Measurements from ENCODE around the gene MARCHF10. TPM values are rescaled to one million over a fixed set of nuclear protein-coding genes. Genes with fewer than 3 reads are reported as not detected.

MARCHF10 gene
- total RNA-seq, 1 experiment from 2014 or later, result not detected

DNA sequence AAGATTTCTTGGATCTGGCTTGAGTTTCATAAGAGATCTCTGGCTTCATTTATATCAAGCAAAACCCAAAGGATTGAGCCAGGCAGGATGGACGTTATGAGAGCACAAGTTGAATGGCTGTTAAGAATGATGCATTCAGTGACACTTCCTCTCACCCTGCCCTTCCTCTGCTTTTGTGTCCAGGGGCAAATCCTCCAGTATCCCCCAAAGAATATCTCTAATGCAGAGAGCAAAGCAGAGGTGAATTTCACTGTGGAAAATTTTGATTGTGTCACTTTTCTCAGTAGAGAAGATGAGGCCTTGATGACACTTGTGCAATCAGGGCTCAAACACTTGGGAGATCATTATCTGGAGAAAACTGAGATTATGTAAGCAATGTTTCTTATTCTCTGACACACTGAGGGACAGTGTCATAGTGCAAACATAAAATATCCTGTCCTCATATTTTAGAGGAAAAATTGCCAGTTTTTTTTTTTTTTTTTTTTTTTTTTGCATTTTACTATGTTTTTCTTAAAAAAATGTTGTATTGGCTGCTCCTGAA lies 25.3 kb downstream of the MARCHF10 start:
- H3K27ac ChIP-seq (ENCODE audit: low read depth, low read length), result no peak overlapping the region
- H4K20me1 ChIP-seq (ENCODE audit: insufficient read depth), result no peaks in the 10 kb centered on the region
- intact Hi-C loops (cut with micrococcal nuclease), result no loop called here
- H2AFZ ChIP-seq (ENCODE audit: low read depth, low read length, poor library complexity, severe bottlenecking), result no peak overlapping the region
- POLR2A ChIA-PET, result no interaction called here
- H3K4me3 ChIP-seq (replicated peaks in 1 of 2; ENCODE audit: low read depth in 1 of 2, low read length in 2 of 2), result no peak overlapping the region
- H3K4me2 ChIP-seq (ENCODE audit: low read length), result no peak overlapping the region
- H3K4me1 ChIP-seq (ENCODE audit: control insufficient read depth in 1 of 2, insufficient read depth in 2 of 2, low read length in 2 of 2), result peaks cover 11 to 16% of the 10 kb centered on the region in 2 experiments
- H3K9me2 ChIP-seq (ENCODE audit: insufficient read depth), result no peaks in the 10 kb centered on the region
- H3K9me3 ChIP-seq (ENCODE audit: control insufficient read depth in 1 of 2, insufficient read depth in 1 of 2, low read depth in 1 of 2, low read length in 2 of 2), result no peaks in the 10 kb centered on the region
- DNase-seq (ENCODE audit: low read depth, low spot score) (no peak), ATAC-seq (no peak)
- BruUV-seq (replicated peaks), result no TSS peak
- H3K9ac ChIP-seq (ENCODE audit: low read length), result no peak overlapping the region
- TF ChIP-seq EZH2phosphoT487 (IDR thresholded peaks at IDR 0.05; ENCODE audit: borderline replicate concordance), result no peak
- CTCF ChIA-PET, result no interaction called here
- H3K27me3 ChIP-seq (ENCODE audit: insufficient read depth, low read length), result no peaks in the 10 kb centered on the region
- no peaks in the 10 kb centered on the region for H3K79me2 ChIP-seq (ENCODE audit: insufficient read depth, low read length)
- RAD21 ChIA-PET (ENCODE audit: low non-redundant PET in 1 of 2, low total read pairs in 2 of 2, uncharacterized antibody in 2 of 2, unreplicated experiment in 2 of 2), result no interaction called here
- no peaks in the 10 kb centered on the region for H3K36me3 ChIP-seq (ENCODE audit: control insufficient read depth in 1 of 2, insufficient read depth in 2 of 2, low read length in 2 of 2)

DNA sequence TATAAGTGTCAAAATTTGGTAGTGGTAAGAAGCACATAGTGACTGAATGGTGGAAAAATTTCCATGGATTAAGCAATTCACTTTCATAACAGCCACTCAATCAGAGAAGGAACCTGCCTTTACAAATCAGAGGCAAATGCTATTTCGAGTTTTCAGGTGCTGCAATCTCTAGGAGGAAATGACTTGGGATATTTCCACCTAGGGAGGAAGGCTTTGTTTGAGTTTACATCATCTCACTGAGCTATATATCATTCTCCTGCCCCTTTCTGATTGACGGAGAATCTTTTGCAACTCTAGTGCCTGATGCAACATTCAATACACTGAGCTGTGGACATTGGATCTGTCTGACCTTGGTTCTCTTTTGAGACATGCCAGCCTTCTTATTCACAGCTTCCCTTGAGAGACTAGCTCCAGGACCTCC lies 26.3 kb downstream of the MARCHF10 start:
- no peak overlapping the region for H3K4me2 ChIP-seq (ENCODE audit: low read length)
- H3K79me2 ChIP-seq (ENCODE audit: insufficient read depth, low read length), result no peaks in the 10 kb centered on the region
- H3K4me3 ChIP-seq (replicated peaks in 1 of 2; ENCODE audit: low read depth in 1 of 2, low read length in 2 of 2), result no peak overlapping the region
- BruUV-seq (replicated peaks), result no TSS peak
- H2AFZ ChIP-seq (ENCODE audit: low read depth, low read length, poor library complexity, severe bottlenecking), result no peak overlapping the region
- no peak for DNase-seq (ENCODE audit: low read depth, low spot score)
- no peaks in the 10 kb centered on the region for H3K36me3 ChIP-seq (ENCODE audit: control insufficient read depth in 1 of 2, insufficient read depth in 2 of 2, low read length in 2 of 2)
- CTCF ChIA-PET, result no interaction called here
- no peak overlapping the region for H3K27ac ChIP-seq (ENCODE audit: low read depth, low read length)
- RAD21 ChIA-PET (ENCODE audit: low non-redundant PET in 1 of 2, low total read pairs in 2 of 2, uncharacterized antibody in 2 of 2, unreplicated experiment in 2 of 2), result no interaction called here
- no peaks in the 10 kb centered on the region for H3K27me3 ChIP-seq (ENCODE audit: insufficient read depth, low read length)
- H3K9ac ChIP-seq (ENCODE audit: low read length), result no peak overlapping the region
- no peaks in the 10 kb centered on the region for H3K9me3 ChIP-seq (ENCODE audit: control insufficient read depth in 1 of 2, insufficient read depth in 1 of 2, low read depth in 1 of 2, low read length in 2 of 2)
- intact Hi-C loops (cut with micrococcal nuclease), result no loop called here
- H3K4me1 ChIP-seq (ENCODE audit: control insufficient read depth in 1 of 2, insufficient read depth in 2 of 2, low read length in 2 of 2), result peaks cover 11 to 16% of the 10 kb centered on the region in 2 experiments
- no peaks in the 10 kb centered on the region for H4K20me1 ChIP-seq (ENCODE audit: insufficient read depth)
- no peak for ATAC-seq
- H3K9me2 ChIP-seq (ENCODE audit: insufficient read depth), result no peaks in the 10 kb centered on the region
- 0 out of 2 replicates have a peak, but pooled peaks have one; percentile 36 for TF ChIP-seq CEBPB (IDR thresholded peaks at IDR 0.05; ENCODE audit: low read depth)
- TF ChIP-seq CBX3 (IDR thresholded peaks at IDR 0.05; ENCODE audit: low read depth), result no peak
- POLR2A ChIA-PET, result no interaction called here

DNA sequence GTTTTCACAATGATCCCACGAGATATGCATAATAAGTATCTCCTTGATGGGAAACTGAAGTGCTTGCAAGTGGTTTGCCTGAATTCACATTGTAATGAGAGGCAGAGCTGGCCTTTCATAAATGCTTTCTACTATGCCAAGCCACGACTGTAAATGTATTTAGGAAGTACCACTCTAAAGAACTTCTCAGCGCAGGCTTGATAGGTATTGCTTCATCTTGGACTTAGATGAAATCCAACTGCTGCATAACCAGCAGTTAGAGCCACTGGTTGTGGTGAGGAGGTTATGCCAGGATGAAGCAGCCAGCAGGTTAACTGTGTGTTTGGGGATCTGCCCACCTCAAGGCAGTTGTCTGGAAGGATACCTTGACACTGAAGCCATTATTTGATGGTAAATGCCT lies 26.8 kb downstream of the MARCHF10 start:
- no TSS peak for BruUV-seq (replicated peaks)
- RAD21 ChIA-PET (ENCODE audit: low non-redundant PET in 1 of 2, low total read pairs in 2 of 2, uncharacterized antibody in 2 of 2, unreplicated experiment in 2 of 2), result no interaction called here
- H4K20me1 ChIP-seq (ENCODE audit: insufficient read depth), result no peaks in the 10 kb centered on the region
- peaks cover 11 to 16% of the 10 kb centered on the region in 2 experiments for H3K4me1 ChIP-seq (ENCODE audit: control insufficient read depth in 1 of 2, insufficient read depth in 2 of 2, low read length in 2 of 2)
- H3K36me3 ChIP-seq (ENCODE audit: control insufficient read depth in 1 of 2, insufficient read depth in 2 of 2, low read length in 2 of 2), result no peaks in the 10 kb centered on the region
- no peak overlapping the region for H3K4me2 ChIP-seq (ENCODE audit: low read length)
- H3K27me3 ChIP-seq (ENCODE audit: insufficient read depth, low read length), result no peaks in the 10 kb centered on the region
- CTCF ChIA-PET, result no interaction called here
- H3K4me3 ChIP-seq (replicated peaks in 1 of 2; ENCODE audit: low read depth in 1 of 2, low read length in 2 of 2), result no peak overlapping the region
- H3K79me2 ChIP-seq (ENCODE audit: insufficient read depth, low read length), result no peaks in the 10 kb centered on the region
- intact Hi-C loops (cut with micrococcal nuclease), result no loop called here
- no peak overlapping the region for H3K27ac ChIP-seq (ENCODE audit: low read depth, low read length)
- no peak overlapping the region for H2AFZ ChIP-seq (ENCODE audit: low read depth, low read length, poor library complexity, severe bottlenecking)
- DNase-seq (ENCODE audit: low read depth, low spot score), result no peak
- POLR2A ChIA-PET, result no interaction called here
- TF ChIP-seq JUND (IDR thresholded peaks at IDR 0.05) (no peak), SP1 (IDR thresholded peaks at IDR 0.05; ENCODE audit: low read depth) (no peak), YY1 (IDR thresholded peaks at IDR 0.05; ENCODE audit: extremely low read depth, insufficient replicate concordance, low read depth, low read length) (no peak)
- TF ChIP-seq, protein P1, sequence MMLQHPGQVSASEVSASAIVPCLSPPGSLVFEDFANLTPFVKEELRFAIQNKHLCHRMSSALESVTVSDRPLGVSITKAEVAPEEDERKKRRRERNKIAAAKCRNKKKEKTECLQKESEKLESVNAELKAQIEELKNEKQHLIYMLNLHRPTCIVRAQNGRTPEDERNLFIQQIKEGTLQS (IDR thresholded peaks at IDR 0.05), result no peak
- TF ChIP-seq, protein P2, sequence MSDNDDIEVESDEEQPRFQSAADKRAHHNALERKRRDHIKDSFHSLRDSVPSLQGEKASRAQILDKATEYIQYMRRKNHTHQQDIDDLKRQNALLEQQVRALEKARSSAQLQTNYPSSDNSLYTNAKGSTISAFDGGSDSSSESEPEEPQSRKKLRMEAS (IDR thresholded peaks at IDR 0.05), result no peak
- no peak overlapping the region for H3K9ac ChIP-seq (ENCODE audit: low read length)
- no peak for ATAC-seq
- no peaks in the 10 kb centered on the region for H3K9me2 ChIP-seq (ENCODE audit: insufficient read depth)
- H3K9me3 ChIP-seq (ENCODE audit: control insufficient read depth in 1 of 2, insufficient read depth in 1 of 2, low read depth in 1 of 2, low read length in 2 of 2), result no peaks in the 10 kb centered on the region
